MM.1S (cell line): ENCODE measurements around the gene PCDHA1.

Experiments
- EZH2phosphoT487 ChIP-seq: fragments of 300-600 bp; sonication (generic); IDR thresholded peaks from 2 replicates; pipeline ENCODE4 v1.6.1; 2018; ENCODE audit warnings: antibody characterized with exemption, low read length
- TF ChIP-seq, protein P1 (sequence below): fragments of 300-600 bp; sonication (generic); IDR thresholded peaks from 2 replicates; pipeline ENCODE4 v1.5.1; 2016; ENCODE audit warnings: antibody characterized with exemption, low read length, mixed read lengths

GRCh38 chr5:140828362-140828737 lies 42.4 kb downstream of the PCDHA1 start:
- TF ChIP-seq, protein P1, sequence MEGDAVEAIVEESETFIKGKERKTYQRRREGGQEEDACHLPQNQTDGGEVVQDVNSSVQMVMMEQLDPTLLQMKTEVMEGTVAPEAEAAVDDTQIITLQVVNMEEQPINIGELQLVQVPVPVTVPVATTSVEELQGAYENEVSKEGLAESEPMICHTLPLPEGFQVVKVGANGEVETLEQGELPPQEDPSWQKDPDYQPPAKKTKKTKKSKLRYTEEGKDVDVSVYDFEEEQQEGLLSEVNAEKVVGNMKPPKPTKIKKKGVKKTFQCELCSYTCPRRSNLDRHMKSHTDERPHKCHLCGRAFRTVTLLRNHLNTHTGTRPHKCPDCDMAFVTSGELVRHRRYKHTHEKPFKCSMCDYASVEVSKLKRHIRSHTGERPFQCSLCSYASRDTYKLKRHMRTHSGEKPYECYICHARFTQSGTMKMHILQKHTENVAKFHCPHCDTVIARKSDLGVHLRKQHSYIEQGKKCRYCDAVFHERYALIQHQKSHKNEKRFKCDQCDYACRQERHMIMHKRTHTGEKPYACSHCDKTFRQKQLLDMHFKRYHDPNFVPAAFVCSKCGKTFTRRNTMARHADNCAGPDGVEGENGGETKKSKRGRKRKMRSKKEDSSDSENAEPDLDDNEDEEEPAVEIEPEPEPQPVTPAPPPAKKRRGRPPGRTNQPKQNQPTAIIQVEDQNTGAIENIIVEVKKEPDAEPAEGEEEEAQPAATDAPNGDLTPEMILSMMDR: no peak
- no peak for TF ChIP-seq EZH2phosphoT487
